ENCODE results near the gene ABCG1.
A peak's percentile ranks its signal among the peaks of the same experiment; 100 is the strongest.

Gene ABCG1

DNA sequence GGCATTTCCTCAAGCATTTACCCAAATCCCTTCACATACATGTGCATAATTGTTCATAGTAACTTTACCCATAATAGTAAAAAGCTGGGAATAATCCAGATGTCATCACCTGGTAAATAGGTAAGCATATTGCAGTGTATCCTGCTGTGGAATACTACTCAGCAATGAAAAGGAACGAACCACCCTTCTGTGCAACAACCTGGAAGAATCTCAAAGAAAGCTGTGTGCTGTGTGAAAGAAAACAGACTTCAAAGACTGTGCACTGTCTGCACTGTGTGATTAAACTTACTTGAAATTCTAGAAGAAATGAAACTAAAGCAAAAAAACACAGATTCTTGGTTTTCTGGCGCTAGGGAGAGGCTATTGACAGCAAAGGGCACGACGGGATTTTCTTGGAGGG, 118.3 kb downstream of the ABCG1 start:
- no peak for DNase-seq

GRCh38 chr21:42337830-42338728, 119.1 kb downstream of the ABCG1 start:
- peak; percentile 59 for DNase-seq

- DNase-seq = no peak
These were observed 120.1 kb downstream of the ABCG1 start for GRCh38 chr21:42338729-42339715.

- DNase-seq = no peak
These were observed 121.5 kb downstream of the ABCG1 start for GRCh38 chr21:42340187-42341050.

- no peak for DNase-seq
These were observed 123.0 kb downstream of the ABCG1 start for GRCh38 chr21:42341776-42342542.

GRCh38 chr21:42343101-42343500, 124.2 kb downstream of the ABCG1 start:
- no peak for DNase-seq

GRCh38 chr21:42343556-42343955, 124.6 kb downstream of the ABCG1 start:
- DNase-seq = no peak

- no peak for DNase-seq
These were observed 125.1 kb downstream of the ABCG1 start for GRCh38 chr21:42343963-42344510.

- DNase-seq = no peak
These were observed 125.7 kb downstream of the ABCG1 start for GRCh38 chr21:42344631-42345030.

DNA sequence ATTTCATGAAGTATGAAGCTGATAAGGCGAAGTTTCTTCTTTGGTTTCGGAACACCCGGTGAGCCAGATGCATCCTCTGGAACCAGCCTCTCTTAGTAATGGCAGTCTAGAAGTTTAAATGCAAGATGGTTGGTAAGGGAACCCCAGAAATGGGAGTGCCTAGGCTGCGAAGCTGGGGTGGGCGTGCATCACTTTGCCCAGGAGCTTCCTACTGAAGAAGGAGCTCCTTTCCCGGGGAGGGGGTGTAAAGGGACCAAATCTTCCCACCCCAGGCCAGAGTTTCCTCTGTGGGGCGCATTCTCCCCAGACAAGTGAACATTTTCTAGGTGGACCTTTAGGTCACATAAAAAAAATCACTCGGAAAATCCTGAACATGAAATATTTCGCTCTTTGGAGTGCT, 127.5 kb downstream of the ABCG1 start:
- DNase-seq = no peak

Measured in NCI-H1436 (cell line).